T-helper 1 cell treated with Interleukin-12 subunit alpha and Interleukin-12 subunit beta and Interleukin-4 antibody, amounts not matched to agents 30 ng/mL and 1 ng/mL, for 36 hours (primary cell): ENCODE measurements around the gene ADAM19. TPM values are rescaled to one million over a fixed set of nuclear protein-coding genes. Genes with fewer than 3 reads are reported as not detected.

ENCODE experiments used
- intact Hi-C: fragments of 100-400 bp; cut with micrococcal nuclease; formaldehyde crosslinking; loops from one replicate; pipeline ENCODE4 v1.15.1; 2024
- total RNA-seq: library from RNA; stranded (reverse); gene quantifications from 2 replicates; pipeline ENCODE4 v1.2.3, GENCODE V29; 2022

Gene ADAM19
- total RNA-seq, 1 donor from 2014 or later = 667 TPM

DNA sequence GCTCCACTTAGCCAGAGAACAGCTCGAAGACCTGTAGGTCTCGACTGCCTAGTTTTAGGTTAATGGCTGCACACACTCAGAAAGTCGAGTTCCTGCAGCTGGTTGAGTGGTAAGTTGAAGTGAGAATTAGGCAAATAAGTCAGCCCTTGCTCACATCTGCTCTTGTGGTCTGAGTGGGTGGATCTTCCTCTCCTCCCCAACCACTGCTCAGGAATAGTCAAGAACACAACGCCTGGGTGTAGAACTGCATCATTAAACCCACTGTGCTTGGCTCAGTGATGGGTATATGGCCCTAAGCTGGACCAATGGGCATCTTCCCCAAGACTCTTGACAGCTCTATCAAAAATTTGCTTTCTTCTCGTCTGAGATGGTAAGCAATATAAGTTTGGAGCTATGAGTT, 20.9 kb upstream of the ADAM19 start:
- intact Hi-C loops = loop anchor here (1.0 kb wide), 2 partner anchors 17 to 55 kb away; no protein-coding TSS in a partner anchor

DNA sequence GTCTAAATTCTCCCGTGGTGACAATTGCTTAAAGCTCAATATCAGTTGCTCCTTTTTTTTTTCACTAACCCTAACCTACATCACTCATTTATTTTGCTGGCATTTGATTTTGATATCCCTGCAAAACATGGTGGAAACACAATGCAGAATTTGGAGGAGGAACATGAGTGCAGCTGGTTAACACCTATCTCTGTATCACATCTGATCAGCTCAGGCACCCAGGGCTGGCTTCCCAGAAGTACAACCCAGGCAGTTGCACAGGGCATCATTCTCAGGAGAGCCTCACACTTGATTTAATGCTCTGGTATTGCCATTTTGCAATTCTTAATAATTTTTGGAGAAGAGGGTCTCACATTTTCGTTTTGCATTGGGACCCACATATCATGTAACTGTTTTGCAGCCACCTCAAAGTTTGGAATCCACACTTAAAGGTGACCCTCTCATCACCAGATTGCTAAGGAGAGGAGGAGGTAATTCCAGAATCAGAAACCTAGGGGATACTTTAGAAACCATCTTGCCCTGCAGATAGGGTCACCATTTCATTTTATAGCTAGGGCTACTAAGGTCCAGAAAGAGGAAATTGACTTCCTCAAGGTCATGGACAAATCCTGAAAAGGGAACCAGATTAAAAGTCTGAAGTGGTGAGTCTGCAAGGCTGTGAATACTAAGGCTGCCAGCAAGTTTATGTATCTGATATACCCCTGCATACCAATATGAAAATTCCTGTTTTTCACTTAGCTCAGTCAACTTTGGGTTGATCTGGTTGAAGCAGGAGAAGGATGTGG, 19.3 kb upstream of the ADAM19 start:
- intact Hi-C loops = loop anchor here (1.0 kb wide), 4 partner anchors 8 to 56 kb away; no protein-coding TSS in a partner anchor

DNA sequence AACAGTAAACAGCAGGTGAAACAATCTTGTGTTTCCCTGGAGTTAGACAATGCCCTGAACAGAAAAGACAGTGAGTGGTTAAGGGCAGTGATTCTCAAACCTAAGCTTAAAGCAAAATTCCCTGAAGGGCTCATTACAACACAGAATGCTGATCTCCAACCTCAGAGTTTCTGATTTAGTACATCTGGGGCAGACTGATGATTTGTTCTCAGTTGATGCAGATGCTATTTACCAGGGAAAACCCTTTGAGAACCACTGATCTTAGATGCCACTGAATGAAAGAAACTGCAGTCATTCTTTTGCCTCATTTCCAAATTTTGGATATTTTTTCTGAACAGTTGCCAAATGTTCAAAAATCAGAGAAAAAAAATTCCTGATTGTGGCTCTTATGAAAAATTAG, 18.7 kb upstream of the ADAM19 start:
- intact Hi-C loops = loop anchor here (1.0 kb wide), 4 partner anchors 9 to 57 kb away; no protein-coding TSS in a partner anchor

DNA sequence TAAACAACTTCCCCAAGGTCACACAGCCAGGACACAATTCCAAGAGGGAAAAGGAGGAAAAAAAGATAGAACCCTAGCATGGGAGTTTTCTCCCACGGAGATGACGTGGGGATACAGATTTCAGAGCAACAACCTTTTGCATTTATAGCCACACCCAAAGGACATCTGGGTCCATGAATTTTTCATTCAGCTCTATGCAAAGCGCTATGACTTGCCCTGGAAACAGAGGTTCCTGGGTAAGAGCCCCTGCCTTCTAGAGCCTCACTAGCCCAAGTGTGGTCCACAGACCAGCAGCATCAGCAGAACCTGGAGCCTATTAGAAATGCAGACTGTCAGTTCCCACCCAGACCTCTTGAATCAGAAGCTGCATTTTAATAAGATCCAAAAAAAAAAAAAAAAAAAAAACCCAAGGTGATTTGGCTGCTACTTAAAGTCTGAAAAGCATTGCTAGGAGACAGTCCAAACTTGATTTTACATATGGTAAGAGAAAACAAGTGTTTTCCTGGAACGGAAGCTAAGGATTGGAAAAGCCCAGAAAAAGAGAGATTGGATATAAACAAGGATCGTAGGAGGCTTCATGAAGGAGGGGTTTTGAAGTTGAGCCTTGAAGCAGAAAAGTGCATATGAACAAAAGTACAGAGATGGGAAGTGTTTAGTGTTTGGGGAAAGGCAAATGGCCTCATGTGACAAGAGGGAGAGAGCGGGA, 17.6 kb upstream of the ADAM19 start:
- intact Hi-C loops = no loop called here

DNA sequence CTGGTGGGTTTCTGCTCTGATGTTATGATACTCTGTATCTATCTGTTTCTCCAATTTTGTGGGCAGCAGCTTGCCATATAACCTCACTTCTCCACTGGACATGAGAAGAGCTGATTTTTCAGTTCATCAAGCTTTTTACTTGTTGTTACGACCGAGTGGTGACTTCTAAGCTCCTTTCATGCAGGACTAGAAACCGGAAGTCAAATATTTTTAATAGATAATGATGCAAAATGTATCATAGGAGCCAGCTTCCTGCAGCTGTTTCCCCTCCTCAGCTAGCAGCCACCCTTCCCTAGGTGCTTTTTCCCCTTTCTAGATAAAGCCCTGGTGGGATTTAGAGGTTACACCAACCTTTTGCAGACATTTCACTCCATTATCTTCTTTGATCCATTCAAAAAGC, 17.0 kb upstream of the ADAM19 start:
- intact Hi-C loops = no loop called here

DNA sequence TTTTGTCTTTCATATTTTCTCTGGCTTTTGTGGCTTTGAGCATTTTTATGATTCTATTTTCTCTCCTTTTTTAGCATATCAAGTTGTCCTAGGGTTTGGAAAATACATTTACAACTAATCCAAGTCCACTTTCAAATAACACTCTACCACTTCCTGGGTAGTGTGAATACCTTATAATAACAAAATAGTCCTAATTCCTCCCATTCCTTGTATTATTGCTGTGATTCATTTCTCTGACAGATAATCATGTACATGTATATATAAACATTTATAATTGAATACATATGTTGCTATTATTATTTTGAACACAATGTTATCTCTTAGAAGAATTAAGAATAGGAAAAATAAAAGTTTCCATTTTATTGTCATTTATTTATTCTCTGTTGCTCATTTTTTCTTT, 14.9 kb upstream of the ADAM19 start:
- intact Hi-C loops = no loop called here

DNA sequence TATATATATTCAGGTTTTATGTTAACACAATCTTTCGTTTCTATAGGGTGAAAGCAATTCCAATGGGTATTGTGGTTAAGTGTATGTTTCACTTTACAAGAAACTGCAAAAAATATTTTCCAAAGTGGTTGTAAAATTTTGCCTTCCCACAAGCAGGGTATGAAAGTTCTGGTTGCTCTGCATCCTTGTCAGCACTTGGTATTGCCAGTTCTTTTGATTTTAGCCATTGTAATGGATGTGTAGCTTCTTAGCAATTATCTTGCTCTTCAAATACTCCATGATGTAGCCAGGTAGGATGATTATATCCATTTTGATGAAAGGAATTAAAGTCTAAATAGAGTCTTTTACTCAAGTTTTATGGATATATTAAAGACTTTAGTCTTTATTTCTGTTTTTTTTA, 9.1 kb upstream of the ADAM19 start:
- intact Hi-C loops = no loop called here

DNA sequence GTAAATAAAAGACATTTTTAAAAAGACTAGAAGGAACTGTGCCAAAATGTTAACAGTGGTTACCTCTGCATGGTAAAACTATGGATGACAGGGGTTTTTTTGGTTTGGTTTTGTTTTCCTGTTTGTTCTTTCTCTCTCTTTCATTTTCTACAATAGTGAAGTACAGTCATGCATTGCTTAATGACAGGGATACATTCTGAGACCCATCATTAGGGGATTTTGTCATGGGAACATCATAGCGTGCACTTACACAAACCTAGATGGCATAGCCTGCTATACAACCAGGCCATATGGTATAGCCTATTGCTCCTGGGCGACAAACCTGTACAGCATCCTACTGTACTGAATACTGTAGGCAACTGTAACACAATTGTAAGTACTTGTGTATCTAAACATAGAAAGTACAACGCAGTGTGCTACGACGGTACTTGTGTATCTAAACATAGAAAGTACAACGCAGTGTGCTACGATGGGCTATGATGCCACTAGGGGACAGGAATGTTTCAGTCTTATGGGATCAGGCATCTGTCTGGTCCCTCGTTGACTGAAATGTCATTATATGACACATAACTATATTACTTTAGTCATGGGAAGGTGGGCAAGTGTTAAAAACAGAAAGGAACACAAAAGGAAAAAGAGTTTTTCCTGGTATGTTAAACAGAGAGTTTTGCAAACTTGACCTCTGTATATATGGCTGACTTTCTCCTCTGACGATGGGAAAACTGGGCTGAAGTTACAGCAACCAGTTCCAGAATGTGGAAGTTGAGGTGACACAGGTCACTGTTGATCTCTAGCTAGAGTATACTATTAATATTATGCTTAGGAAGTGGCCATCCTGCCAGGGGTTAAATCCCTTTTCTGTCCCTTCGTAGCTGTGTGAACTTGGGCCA, 7.4 kb upstream of the ADAM19 start:
- intact Hi-C loops = loop anchor here (1.0 kb wide), 4 partner anchors 11 to 24 kb away; no protein-coding TSS in a partner anchor

DNA sequence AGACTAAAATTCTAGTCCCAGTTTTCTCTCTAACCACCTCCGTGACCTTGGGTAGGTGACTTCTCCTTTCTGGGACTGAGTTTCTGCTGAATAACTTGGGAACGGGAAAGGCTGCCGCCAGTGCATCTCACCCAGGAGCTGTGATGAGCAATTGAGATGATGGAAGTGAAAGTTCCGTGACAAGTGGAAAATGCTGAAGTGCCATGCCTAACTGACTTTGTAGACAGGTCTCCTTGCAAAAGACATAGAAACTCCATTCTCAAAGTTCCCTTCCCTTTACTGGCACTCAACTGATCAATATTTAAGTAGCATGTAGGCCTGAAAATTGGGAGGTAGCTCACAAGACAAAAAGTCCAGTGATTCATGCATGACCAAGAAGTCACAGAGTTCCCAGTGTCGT, 6.3 kb upstream of the ADAM19 start:
- intact Hi-C loops = loop anchor here (1.0 kb wide), 4 partner anchors 11 to 25 kb away; no protein-coding TSS in a partner anchor

DNA sequence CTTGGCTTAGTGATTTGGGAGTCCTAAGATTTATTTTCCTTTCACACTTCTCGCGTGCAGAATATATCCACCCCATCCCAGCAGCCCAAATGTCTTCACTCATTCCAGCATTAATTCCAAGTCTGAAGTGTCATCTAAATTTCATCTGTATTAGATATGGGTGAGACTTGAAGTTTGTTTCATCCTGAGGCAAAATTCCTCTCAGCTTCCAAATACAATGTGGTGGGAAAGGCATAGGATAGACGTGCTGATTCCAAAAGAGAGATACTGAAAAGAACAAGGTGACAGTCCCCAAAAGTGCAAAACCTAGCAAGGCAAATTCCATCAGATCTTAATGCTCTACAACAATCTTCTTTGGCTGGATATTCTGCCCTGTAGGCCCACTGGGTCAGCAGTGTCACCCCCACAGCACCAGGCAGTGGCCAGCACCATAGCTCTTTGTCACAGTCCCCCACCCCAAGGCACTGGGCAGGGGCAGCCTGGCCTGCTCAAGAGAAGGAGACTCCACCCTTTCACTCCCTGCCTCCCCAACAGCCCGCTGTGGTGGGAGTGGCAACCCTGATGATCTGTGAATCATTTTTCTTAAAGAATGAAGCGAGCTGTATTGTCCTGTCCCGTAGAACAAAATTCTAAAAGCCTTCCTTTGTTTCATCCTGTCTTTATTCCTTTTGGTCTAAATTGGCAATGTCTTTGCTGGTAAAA, 2.7 kb upstream of the ADAM19 start:
- intact Hi-C loops = loop anchor here (5.0 kb wide), 1 partner anchor 1629 kb away; the partner anchor contains the start of gene RNF145

DNA sequence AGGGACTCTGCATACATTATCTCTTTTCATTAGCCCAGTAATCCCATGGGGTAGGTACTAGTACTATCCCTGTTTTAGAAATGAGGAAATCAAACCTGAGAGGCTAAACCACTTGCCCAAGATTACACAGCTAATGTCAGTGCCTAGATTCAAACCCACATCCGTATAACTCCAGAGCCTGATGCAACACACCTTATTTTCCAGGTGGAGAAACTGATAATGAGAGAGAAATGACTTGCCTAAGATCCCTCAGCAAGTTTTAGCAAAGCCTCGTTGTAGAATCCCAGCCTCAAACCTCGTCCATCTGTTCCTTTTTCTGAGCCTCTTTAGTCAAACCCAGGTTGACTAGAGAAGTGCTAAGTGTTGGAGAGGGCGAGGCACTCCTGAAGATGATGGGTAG, 1.1 kb upstream of the ADAM19 start:
- intact Hi-C loops = loop anchor here (5.0 kb wide), 1 partner anchor 1631 kb away; the partner anchor contains the start of gene RNF145

DNA sequence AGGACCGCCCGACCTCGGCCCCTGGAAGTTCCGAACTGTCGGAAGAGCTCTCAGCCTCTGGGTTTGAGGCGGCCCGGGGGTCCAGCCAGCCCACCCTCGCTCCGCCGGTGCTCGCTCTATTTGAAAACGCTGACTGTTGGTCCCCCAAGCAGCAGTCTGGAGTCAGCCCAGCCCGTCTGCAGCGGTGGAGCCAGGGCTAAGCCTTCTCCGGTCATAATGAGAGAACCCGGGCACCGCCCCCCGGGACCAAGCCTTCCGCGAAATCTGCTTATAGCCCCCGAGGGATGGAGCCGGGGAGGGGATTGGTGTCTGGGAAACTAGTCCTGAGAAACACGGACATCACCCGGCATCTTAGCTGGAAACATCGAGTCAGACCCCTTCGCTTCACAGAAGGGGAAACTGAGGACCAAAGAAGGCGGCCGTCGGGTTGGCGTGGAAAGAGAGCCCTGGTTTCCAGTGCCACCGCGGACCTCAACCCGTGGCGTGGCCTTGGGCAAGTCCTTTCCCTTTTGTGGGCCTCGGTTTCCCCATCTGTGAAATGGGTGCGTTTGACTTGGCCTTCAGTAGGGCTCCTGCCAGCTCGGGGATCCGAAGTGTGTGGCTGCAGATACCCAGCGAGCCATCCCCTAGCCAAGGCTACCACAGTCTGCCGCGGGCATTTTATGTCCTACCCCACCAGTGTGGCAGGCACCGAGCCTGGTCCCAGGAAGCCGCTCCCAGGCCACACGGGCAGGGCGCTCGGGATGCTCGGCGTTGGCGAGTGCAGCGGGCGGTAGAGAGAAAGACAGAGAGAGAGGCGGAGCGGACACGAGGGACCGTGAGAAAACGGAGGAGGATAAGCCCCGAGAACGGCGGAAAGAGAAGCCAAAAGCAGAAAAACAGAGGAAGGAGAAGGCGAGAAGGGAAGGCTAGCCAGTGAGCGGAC, 857 bp downstream of the ADAM19 start:
- intact Hi-C loops = loop anchor here (1.0 to 5.0 kb wide), 2 partner anchors 29 to 1633 kb away; partner anchors contain the start of gene RNF145

DNA sequence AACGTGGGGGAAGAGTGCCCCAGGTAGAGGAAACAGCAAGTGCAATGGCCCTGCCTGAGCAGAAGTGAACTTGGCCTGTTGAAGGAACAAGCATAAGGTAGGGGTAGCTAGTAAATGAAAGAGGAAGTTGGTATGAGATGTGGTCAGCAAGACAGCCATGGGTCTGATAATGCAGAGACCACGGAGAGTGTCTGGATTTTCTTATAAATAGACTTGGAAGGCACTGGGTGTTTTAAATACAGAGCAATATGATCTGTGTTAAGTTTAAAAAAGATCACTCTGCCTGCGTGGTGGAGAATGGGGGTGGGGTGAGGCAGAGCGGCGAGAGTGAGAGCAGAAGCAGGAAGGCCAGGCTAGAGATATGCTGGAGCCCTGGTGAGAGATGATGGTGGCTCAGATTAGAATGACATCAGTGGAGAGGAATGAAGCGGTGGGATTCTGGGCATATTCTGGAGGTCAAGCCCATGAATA, 4.2 kb downstream of the ADAM19 start:
- intact Hi-C loops = loop anchor here (1.0 kb wide), 8 partner anchors 11 to 172 kb away; partner anchors contain the start of genes LSM11 and THG1L

DNA sequence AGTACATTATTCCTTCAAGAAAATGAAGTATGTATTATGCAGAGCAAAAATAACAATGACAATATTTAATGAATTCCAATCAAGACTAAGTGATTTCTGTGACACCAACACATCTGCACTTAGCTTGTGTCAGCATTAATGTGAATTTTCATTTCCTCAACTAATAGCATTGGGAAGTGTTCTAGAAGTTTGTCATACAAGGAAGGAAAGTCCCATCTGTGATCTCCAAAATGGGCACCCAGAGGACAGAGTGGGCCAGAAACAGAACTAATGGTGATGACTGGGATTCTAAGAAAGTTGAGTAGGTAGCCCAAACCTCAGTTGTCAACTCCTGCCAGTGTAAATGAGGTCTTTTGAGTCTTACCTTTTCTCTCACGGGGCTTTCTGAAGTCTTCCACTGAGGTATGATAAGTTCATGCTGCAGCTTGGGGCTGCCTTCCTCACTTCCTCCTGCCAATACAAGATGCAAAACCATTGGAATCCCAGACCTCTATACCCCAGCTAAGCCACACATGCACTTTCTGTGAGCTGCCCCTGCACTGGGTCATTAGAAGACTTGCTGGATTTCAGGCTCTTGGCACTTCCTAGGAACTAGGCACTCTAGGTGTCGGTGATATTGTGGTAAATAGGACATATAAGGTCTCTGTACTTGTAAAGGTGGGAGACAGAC, 4.9 kb downstream of the ADAM19 start:
- intact Hi-C loops = loop anchor here (1.0 kb wide), 9 partner anchors 11 to 173 kb away; partner anchors contain the start of genes LSM11 and THG1L

DNA sequence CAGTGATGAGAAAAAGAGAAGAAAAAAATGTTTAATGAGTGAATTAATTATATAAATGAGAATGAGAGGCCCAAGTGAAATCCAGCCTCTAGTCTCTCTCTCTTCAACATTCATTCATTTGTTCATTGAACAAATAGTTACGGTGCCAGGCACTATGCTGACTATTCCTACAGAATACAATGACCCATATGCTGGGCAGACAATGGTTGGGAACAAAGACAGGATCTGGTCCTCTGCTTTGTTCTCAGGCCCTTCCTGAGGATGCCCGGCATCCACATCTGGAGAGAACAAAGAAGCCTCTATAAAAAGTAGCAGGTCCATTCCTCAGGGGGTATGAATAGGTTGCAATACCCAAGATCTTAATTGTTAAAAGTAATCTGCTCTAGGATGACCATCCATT, 6.9 kb downstream of the ADAM19 start:
- intact Hi-C loops = no loop called here

DNA sequence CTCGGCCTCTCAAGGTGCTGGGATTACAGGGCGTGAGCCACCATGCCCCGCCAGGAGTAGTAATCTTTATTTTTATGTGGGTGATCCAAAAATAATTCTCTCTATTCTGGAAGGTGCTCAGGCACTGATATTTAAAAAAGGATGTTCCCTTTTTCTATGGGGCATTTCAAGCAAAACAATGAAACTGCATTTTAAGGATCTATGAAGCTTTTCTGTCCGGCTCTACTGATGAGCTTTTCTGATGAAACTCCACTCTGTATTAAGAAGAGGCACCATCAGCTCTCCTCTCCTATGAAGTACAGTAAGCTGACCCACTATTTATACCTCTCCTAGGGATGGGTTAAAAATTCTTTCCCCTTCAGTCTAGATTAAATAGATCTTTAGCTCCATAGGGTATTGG, 7.4 kb downstream of the ADAM19 start:
- intact Hi-C loops = no loop called here

DNA sequence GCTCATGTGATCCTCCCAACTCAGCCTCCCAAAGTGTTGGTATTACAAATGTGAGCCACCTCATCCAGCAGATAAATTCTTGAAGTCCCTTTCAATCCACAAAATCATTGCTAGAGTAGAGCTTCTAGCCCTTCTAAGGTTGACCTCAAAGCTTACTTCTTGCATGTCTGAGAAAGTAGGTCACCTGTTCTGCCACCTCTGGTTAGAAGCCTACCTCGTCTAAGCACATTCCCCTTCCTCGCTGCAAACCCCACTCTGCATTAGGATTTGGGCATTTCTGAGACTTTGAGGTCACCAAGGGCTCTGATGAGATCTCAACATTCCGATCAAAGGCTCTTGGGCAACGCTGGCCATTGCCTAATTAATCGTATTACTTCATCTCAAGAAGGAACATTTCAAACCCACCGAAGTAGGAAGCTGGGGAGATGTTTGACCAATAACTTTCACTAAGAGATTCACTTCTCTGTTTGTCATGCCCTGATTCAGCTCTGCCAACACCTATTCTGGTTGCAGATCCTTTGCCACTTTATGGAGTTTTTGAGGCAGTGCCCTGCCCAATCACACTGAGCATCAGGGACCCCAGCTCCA, 8.6 kb downstream of the ADAM19 start:
- intact Hi-C loops = loop anchor here (1.0 kb wide), 1 partner anchor 12 kb away; no protein-coding TSS in a partner anchor
